GM19397 (cell line): ENCODE results near the gene PPP1R3C.

Experiments used
- ATAC-seq: cut with Tn5 transposase; IDR thresholded peaks from one replicate; pipeline ENCODE4 v1.9.1; 2021; ENCODE audit warnings: mild to moderate bottlenecking, moderate library complexity; ENCODE audit not compliant: unreplicated experiment

Gene PPP1R3C

GRCh38 chr10:91602449-91602848 is 30.4 kb downstream of the PPP1R3C start:
- ATAC-seq: no peak

GRCh38 chr10:91601212-91601611 is 31.7 kb downstream of the PPP1R3C start:
- ATAC-seq: no peak

- no peak for ATAC-seq
Observed at GRCh38 chr10:91598211-91598977, 34.5 kb downstream of the PPP1R3C start.

GRCh38 chr10:91597197-91597881 is 35.5 kb downstream of the PPP1R3C start:
- ATAC-seq: no peak

GRCh38 chr10:91596825-91597196 is 36.1 kb downstream of the PPP1R3C start:
- no peak for ATAC-seq

- no peak for ATAC-seq
Observed at GRCh38 chr10:91593834-91594233, 39.0 kb downstream of the PPP1R3C start.

- no peak for ATAC-seq
Observed at GRCh38 chr10:91593366-91593765, 39.5 kb downstream of the PPP1R3C start.

GRCh38 chr10:91592266-91592975 is 40.5 kb downstream of the PPP1R3C start:
- ATAC-seq: no peak

GRCh38 chr10:91591797-91592174 is 41.1 kb downstream of the PPP1R3C start:
- no peak for ATAC-seq

- no peak for ATAC-seq
Observed at GRCh38 chr10:91590904-91591796, 41.7 kb downstream of the PPP1R3C start.

GRCh38 chr10:91590142-91590903 is 42.5 kb downstream of the PPP1R3C start:
- ATAC-seq: no peak

- ATAC-seq: no peak
Observed at GRCh38 chr10:91589658-91590035, 43.2 kb downstream of the PPP1R3C start.

GRCh38 chr10:91589015-91589657 is 43.7 kb downstream of the PPP1R3C start:
- ATAC-seq: no peak

- ATAC-seq: no peak
Observed at GRCh38 chr10:91587710-91588638, 44.9 kb downstream of the PPP1R3C start.

GRCh38 chr10:91582153-91582554 is 50.7 kb downstream of the PPP1R3C start:
- ATAC-seq: no peak

GRCh38 chr10:91579329-91579985 is 53.4 kb downstream of the PPP1R3C start:
- no peak for ATAC-seq
